A549 (cell line): ENCODE data around the gene L3MBTL2. TPM values are rescaled to one million over a fixed set of nuclear protein-coding genes. Genes with fewer than 3 reads are reported as not detected.
A peak's percentile ranks its signal among the peaks of the same experiment; 100 is the strongest.

ENCODE experiments used
- ATAC-seq, 2 experiments: fragments of 200-7000 bp in 1 of 2; fragments of >200 bp in 1 of 2; cut with Nextera tagmentation in 1 of 2; cut with Tn5 transposase in 1 of 2; 3 replicates each; pipeline versions ENCODE4 v1.8.0 to v1.9.1; 2018 to 2020; ENCODE audit warnings: mild to moderate bottlenecking in 1 of 2, moderate library complexity in 1 of 2
- CTCF ChIA-PET: fragments of 300-600 bp; sonication (Branson Sonifier 250); formaldehyde crosslinking; extraction: SDS; loops from one replicate; lab custom pipeline; 2021; ENCODE audit warnings: antibody characterized with exemption, inconsistent platforms; lab: Yijun Ruan, JAX
- POLR2A ChIA-PET: fragments of 350-600 bp; formaldehyde crosslinking; extraction: SDS; loops from one replicate; lab custom pipeline; 2021; ENCODE audit warnings: antibody characterized with exemption, inconsistent platforms; lab: Yijun Ruan, JAX
- DNase-seq, 2 experiments: peaks; one replicate each; pipeline versions ENCODE4 v3.0.0 to v3.0.0-alpha.2; 2011 to 2016; ENCODE audit warnings: low read depth in 1 of 2, low spot score in 1 of 2
- FAIRE-seq: peaks from 2 replicates; lab custom pipeline; 2011; peaks lifted over from hg19 to GRCh38; lab: Jason Lieb, UNC
- H3K27ac ChIP-seq, 2 experiments: fragments of >200 bp; sonication (Bioruptor Twin); formaldehyde crosslinking; 3 replicates each; pipeline ENCODE4 v1.5.1; 2016 to 2017
- H3K4me1 ChIP-seq: fragments of >200 bp; sonication (Bioruptor Twin); formaldehyde crosslinking; 3 replicates; pipeline ENCODE4 v1.6.1; 2016
- H3K4me2 ChIP-seq: fragments of >200 bp; sonication (Bioruptor Twin); formaldehyde crosslinking; 3 replicates; pipeline ENCODE4 v1.6.1; 2016
- H3K4me3 ChIP-seq: fragments of >200 bp; sonication (Bioruptor Twin); formaldehyde crosslinking; 3 replicates; pipeline ENCODE4 v1.5.1; 2016
- H3K9me3 ChIP-seq: fragments of >200 bp; sonication (Bioruptor Twin); formaldehyde crosslinking; 3 replicates; pipeline ENCODE4 v1.6.1; 2016
- CBX2 ChIP-seq: fragments of 200-600 bp; sonication (generic); IDR thresholded peaks from 2 replicates; pipeline ENCODE4 v1.6.1; 2016; ENCODE audit warnings: low read depth, mild to moderate bottlenecking, borderline replicate concordance
- CBX8 ChIP-seq: fragments of 200-600 bp; sonication (generic); IDR thresholded peaks from 2 replicates; pipeline ENCODE4 v1.6.1; 2016
- CHD4 ChIP-seq: fragments of 200-600 bp; sonication (generic); IDR thresholded peaks from 2 replicates; pipeline ENCODE4 v1.6.1; 2016; ENCODE audit warnings: antibody characterized with exemption, mild to moderate bottlenecking, borderline replicate concordance
- EHMT2 ChIP-seq: fragments of 200-600 bp; sonication (generic); IDR thresholded peaks from 2 replicates; pipeline ENCODE4 v1.6.1; 2016; ENCODE audit warnings: antibody characterized with exemption, low read depth, mild to moderate bottlenecking, moderate library complexity
- EP300 ChIP-seq, 2 experiments: fragments of >200 bp; sonication (Bioruptor Twin); formaldehyde crosslinking; IDR thresholded peaks; 2 replicates in 1 of 2; 3 replicates in 1 of 2; pipeline ENCODE4 v1.6.1; 2016 to 2017
- ESRRA ChIP-seq: fragments of 150-350 bp; IDR thresholded peaks from 2 replicates; pipeline ENCODE4 v1.6.1; 2014; ENCODE audit warnings: mild to moderate bottlenecking, low read length, borderline replicate concordance
- FOSB ChIP-seq: fragments of 250-450 bp; sonication (Bioruptor Pico); IDR thresholded peaks from 2 replicates; pipeline ENCODE4 v1.5.0; 2020; ENCODE audit warnings: mild to moderate bottlenecking, moderate library complexity
- FOXS1 ChIP-seq: fragments of 250-450 bp; sonication (Bioruptor Pico); IDR thresholded peaks from 2 replicates; pipeline ENCODE4 v1.5.0; 2020; ENCODE audit warnings: mild to moderate bottlenecking, moderate library complexity
- HEYL ChIP-seq: fragments of 250-450 bp; sonication (Bioruptor Pico); IDR thresholded peaks from 2 replicates; pipeline ENCODE4 v1.8.0; 2021; ENCODE audit warnings: mild to moderate bottlenecking, moderate library complexity
- HOXB13 ChIP-seq: fragments of 250-450 bp; sonication (Bioruptor Pico); IDR thresholded peaks from 2 replicates; pipeline ENCODE4 v1.5.0; 2020; ENCODE audit warnings: low read depth, mild to moderate bottlenecking, moderate library complexity
- HOXB5 ChIP-seq: fragments of 250-450 bp; sonication (Bioruptor Pico); IDR thresholded peaks from 2 replicates; pipeline ENCODE4 v1.5.0; 2020; ENCODE audit warnings: mild to moderate bottlenecking, moderate library complexity
- JUN ChIP-seq, 2 experiments: fragments of >200 bp; sonication (Bioruptor Twin); formaldehyde crosslinking; IDR thresholded peaks; 2 replicates in 1 of 2; 3 replicates in 1 of 2; pipeline ENCODE4 v1.6.1; 2016 to 2017
- JUNB ChIP-seq: fragments of >200 bp; sonication (Bioruptor Twin); formaldehyde crosslinking; IDR thresholded peaks from 2 replicates; pipeline ENCODE4 v1.6.1; 2016
- KDM1A ChIP-seq: fragments of 200-600 bp; sonication (generic); IDR thresholded peaks from 2 replicates; pipeline ENCODE4 v1.6.1; 2016; ENCODE audit warnings: low read depth, mild to moderate bottlenecking
- KDM5A ChIP-seq: fragments of 200-600 bp; sonication (generic); IDR thresholded peaks from 2 replicates; pipeline ENCODE4 v1.6.1; 2016; ENCODE audit warnings: antibody characterized with exemption, mild to moderate bottlenecking
- MAFK ChIP-seq: fragments of 450-650 bp; IDR thresholded peaks from 2 replicates; pipeline ENCODE4 v1.6.1; 2014; ENCODE audit not compliant: partially characterized antibody
- MYC ChIP-seq: IDR thresholded peaks from 2 replicates; pipeline ENCODE4 v1.6.1; 2012; ENCODE audit warnings: mild to moderate bottlenecking, inconsistent platforms, low read length, improper control_type of control experiment, borderline replicate concordance
- NR3C1 ChIP-seq: fragments of >200 bp; sonication (Bioruptor Twin); formaldehyde crosslinking; IDR thresholded peaks from 3 replicates; pipeline ENCODE4 v1.6.1; 2017
- PHF8 ChIP-seq: fragments of 200-600 bp; sonication (generic); IDR thresholded peaks from 2 replicates; pipeline ENCODE4 v1.6.1; 2016; ENCODE audit warnings: low read depth, mild to moderate bottlenecking, antibody characterized with exemption, moderate library complexity, borderline replicate concordance
- POLR2AphosphoS2 ChIP-seq: conservative IDR thresholded peaks from 2 replicates; pipeline ENCODE4 v1.6.1; 2012; ENCODE audit warnings: low read length, improper control_type of control experiment, inconsistent platforms
- RARB ChIP-seq: fragments of 250-450 bp; sonication (Bioruptor Pico); IDR thresholded peaks from 2 replicates; pipeline ENCODE4 v1.8.0; 2021; ENCODE audit warnings: mild to moderate bottlenecking, moderate library complexity
- REST ChIP-seq: fragments of 200-600 bp; sonication (generic); IDR thresholded peaks from 2 replicates; pipeline ENCODE4 v1.6.1; 2016; ENCODE audit warnings: antibody characterized with exemption, mild to moderate bottlenecking, moderate library complexity
- RFX5 ChIP-seq: fragments of 450-650 bp; IDR thresholded peaks from 2 replicates; pipeline ENCODE4 v1.7.1; 2014; ENCODE audit warnings: antibody characterized with exemption, mild to moderate bottlenecking, moderate library complexity
- SREBF2 ChIP-seq: fragments of 450-650 bp; IDR thresholded peaks from 2 replicates; pipeline ENCODE4 v1.6.1; 2014; ENCODE audit warnings: mild to moderate bottlenecking, moderate library complexity
- TP53 ChIP-seq: fragments of 250-450 bp; sonication (Bioruptor Pico); IDR thresholded peaks from 2 replicates; pipeline ENCODE4 v1.5.0; 2021; ENCODE audit warnings: mild to moderate bottlenecking, moderate library complexity
- USF2 ChIP-seq: fragments of 450-650 bp; IDR thresholded peaks from 2 replicates; pipeline ENCODE4 v1.6.1; 2014; ENCODE audit warnings: antibody characterized with exemption
- ZC3H11A ChIP-seq: fragments of 450-650 bp; IDR thresholded peaks from 2 replicates; pipeline ENCODE4 v1.6.1; 2014; ENCODE audit warnings: antibody characterized with exemption, mild to moderate bottlenecking
- ZNF302 ChIP-seq: fragments of 250-450 bp; sonication (Bioruptor Pico); IDR thresholded peaks from 2 replicates; pipeline ENCODE4 v1.9.0; 2021; ENCODE audit warnings: inconsistent platforms, mild to moderate bottlenecking, moderate library complexity
- ZSCAN20 ChIP-seq: fragments of 250-450 bp; sonication (Bioruptor Pico); IDR thresholded peaks from 2 replicates; pipeline ENCODE4 v1.8.0; 2022; ENCODE audit warnings: mild to moderate bottlenecking, moderate library complexity
- WGBS: methylation state at CpG from one replicate; pipeline ENCODE4 v1.1.6; 2017; ENCODE audit errors: missing lambda C conversion rate; 5-methylcytosine and 5-hydroxymethylcytosine counted together
- polyA plus RNA-seq, 4 experiments: library from polyadenylated mRNA; depleted of rRNA in 3 of 4; stranded (reverse); fragments of >200 nt; fragmentation: RNase III in 1 of 4; extraction: RNeasy Plus Mini Kit Qiagen cat#74134 plus additional on column Dnase treatment in 1 of 4; gene quantifications; 2 replicates in 3 of 4; 3 replicates in 1 of 4; pipeline ENCODE4 v1.2.3, GENCODE V29; 2011 to 2017
- TF ChIP-seq, protein P1 (sequence below): IDR thresholded peaks from 2 replicates; pipeline ENCODE4 v1.6.1; 2012; ENCODE audit warnings: low read depth, borderline replicate concordance
- TF ChIP-seq, protein P2 (sequence below): fragments of 150-350 bp; IDR thresholded peaks from 2 replicates; pipeline ENCODE4 v1.6.1; 2014; ENCODE audit warnings: low read depth, mild to moderate bottlenecking, low read length
- TF ChIP-seq, protein P3 (sequence below): fragments of >200 bp; sonication (Bioruptor Twin); formaldehyde crosslinking; IDR thresholded peaks from 2 replicates; pipeline ENCODE4 v1.6.1; 2016

Gene L3MBTL2
- polyA plus RNA-seq, 2 of the 4 experiments (the other 2 are of a cell fraction) = 14.5 to 17.0 TPM

- Histone ChIP-seq H3K4me2 (no peak overlapping the region), H3K4me1 (no peaks in the 10 kb centered on the region), H3K9me3 (no peaks in the 10 kb centered on the region), H3K4me3 (no peak overlapping the region), H3K27ac (no peak overlapping the region)
- ChIA-PET CTCF (interaction anchor here (1.1 to 1.4 kb wide), 2 partner anchors 14 to 323 kb away, joined by 3 to 4 read pairs; no protein-coding TSS in a partner anchor), POLR2A (no interaction called here)
- TF ChIP-seq EHMT2 (no peak), FOSB (no peak), KDM1A (no peak), RFX5 (no peak), KDM5A (no peak), POLR2AphosphoS2 (no peak), TP53 (CRISPR knock-in tag) (no peak), USF2 (no peak), RARB (no peak), JUN (IDR thresholded peaks at IDR 0.05) (no peak), HOXB5 (CRISPR knock-in tag) (no peak), REST (no peak), PHF8 (no peak), HEYL (CRISPR knock-in tag) (no peak), SREBF2 (no peak)
- TF ChIP-seq, protein P1, sequence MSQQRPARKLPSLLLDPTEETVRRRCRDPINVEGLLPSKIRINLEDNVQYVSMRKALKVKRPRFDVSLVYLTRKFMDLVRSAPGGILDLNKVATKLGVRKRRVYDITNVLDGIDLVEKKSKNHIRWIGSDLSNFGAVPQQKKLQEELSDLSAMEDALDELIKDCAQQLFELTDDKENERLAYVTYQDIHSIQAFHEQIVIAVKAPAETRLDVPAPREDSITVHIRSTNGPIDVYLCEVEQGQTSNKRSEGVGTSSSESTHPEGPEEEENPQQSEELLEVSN = no peak
- TF ChIP-seq, protein P2, sequence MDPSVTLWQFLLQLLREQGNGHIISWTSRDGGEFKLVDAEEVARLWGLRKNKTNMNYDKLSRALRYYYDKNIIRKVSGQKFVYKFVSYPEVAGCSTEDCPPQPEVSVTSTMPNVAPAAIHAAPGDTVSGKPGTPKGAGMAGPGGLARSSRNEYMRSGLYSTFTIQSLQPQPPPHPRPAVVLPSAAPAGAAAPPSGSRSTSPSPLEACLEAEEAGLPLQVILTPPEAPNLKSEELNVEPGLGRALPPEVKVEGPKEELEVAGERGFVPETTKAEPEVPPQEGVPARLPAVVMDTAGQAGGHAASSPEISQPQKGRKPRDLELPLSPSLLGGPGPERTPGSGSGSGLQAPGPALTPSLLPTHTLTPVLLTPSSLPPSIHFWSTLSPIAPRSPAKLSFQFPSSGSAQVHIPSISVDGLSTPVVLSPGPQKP = no peak
- TF ChIP-seq, protein P3, sequence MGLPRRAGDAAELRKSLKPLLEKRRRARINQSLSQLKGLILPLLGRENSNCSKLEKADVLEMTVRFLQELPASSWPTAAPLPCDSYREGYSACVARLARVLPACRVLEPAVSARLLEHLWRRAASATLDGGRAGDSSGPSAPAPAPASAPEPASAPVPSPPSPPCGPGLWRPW = no peak
- FAIRE-seq (no peak), DNase-seq (no peak), ATAC-seq (peak in 1 of 2 experiments; percentile 13; a peak in 3 of 6 replicates)
- 85% methylated on average over 17 of the region's 21 CpGs for WGBS
These were observed 40.9 kb downstream of the L3MBTL2 start for GRCh38 chr22:41245917-41246499.

DNA sequence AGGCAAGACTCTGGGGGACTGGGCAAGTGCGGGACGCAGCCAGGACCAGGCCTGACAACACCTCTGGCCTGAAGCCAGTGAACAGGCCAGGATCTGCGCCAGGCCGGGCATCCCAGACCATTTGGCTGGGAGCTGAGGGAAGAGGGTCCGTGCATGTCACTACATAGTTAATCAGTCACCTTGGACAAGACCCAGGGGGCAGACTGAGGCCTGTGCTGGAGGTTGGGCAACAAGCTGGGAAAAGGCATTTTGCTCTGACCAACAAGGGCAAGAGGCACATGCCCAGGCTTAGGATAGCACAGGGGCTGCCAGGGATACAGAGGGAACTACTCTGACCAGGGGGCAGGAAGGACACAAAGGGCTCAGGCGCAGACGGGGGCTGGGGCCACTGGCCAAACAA is 42.6 kb downstream of the L3MBTL2 start:
- FAIRE-seq (no peak), ATAC-seq (no peak), DNase-seq (no peak)
- no peaks in the 10 kb centered on the region for H3K9me3 ChIP-seq
- no peak overlapping the region for H3K27ac ChIP-seq
- 97% methylated on average over 7 of the region's 7 CpGs for WGBS
- H3K4me3 ChIP-seq = no peak overlapping the region
- CTCF ChIA-PET = interaction anchor here (1.7 kb wide), 1 partner anchor 10 kb away, joined by 6 read pairs; no protein-coding TSS in a partner anchor
- TF ChIP-seq EP300 (IDR thresholded peaks at IDR 0.05) = no peak
- no peak for TF ChIP-seq ZSCAN20
- TF ChIP-seq SREBF2 = no peak
- no peak for TF ChIP-seq CBX2
- no peak for TF ChIP-seq MYC
- no peak for TF ChIP-seq CHD4
- TF ChIP-seq CBX8 = no peak
- TF ChIP-seq MAFK = no peak
- no peak for TF ChIP-seq ESRRA
- no peak for TF ChIP-seq ZC3H11A
- no peak for TF ChIP-seq HOXB13 (CRISPR knock-in tag)
- TF ChIP-seq NR3C1 = no peak
- no peak for TF ChIP-seq ZNF302 (CRISPR knock-in tag)
- TF ChIP-seq FOXS1 (CRISPR knock-in tag) = no peak
- no peak for TF ChIP-seq JUNB
- H3K4me2 ChIP-seq = no peak overlapping the region
- no peaks in the 10 kb centered on the region for H3K4me1 ChIP-seq
- POLR2A ChIA-PET = interaction anchor here (0.8 kb wide), 1 partner anchor 221 kb away, joined by 3 read pairs; the partner anchor contains the start of gene PHF5A
